Measurements from ENCODE around the gene TET1. TPM values are rescaled to one million over a fixed set of nuclear protein-coding genes. Genes with fewer than 3 reads are reported as not detected.

The TET1 gene
- total RNA-seq, 2 experiments from 2014 or later = 2.2 to 2.8 TPM

Other genes starting within 250 kb of the TET1 start
- gene HNRNPH3, start 228.3 kb upstream of the TET1 start, total RNA-seq = 100 to 1,000 TPM; 124 to 129 TPM
- 1 to 10 TPM; 1.1 to 1.4 TPM for gene PBLD, start 227.4 kb upstream of the TET1 start, total RNA-seq
- 10 to 100 TPM in 1 of 2 experiments, 1 to 10 TPM in 1; 9.7 to 12.4 TPM for gene RUFY2, start 153.1 kb upstream of the TET1 start, total RNA-seq
- 10 to 100 TPM; 53.3 to 60.2 TPM for gene DNA2, start 88.4 kb upstream of the TET1 start, total RNA-seq
- gene SLC25A16, start 32.8 kb upstream of the TET1 start, total RNA-seq = 10 to 100 TPM; 17.9 to 18.8 TPM
- gene CCAR1, start 160.9 kb downstream of the TET1 start, total RNA-seq = 100 to 1,000 TPM in 1 of 2 experiments, 10 to 100 TPM in 1; 86.7 to 107 TPM

Measured in activated CD8-positive, alpha-beta memory T cell treated with anti-CD3 and anti-CD28 coated beads, Interleukin-2, amount 10 ng/mL, durations not matched to agents 7 days and 5 days (primary cell).